Measurements from ENCODE around the gene NUP210L. TPM values are rescaled to one million over a fixed set of nuclear protein-coding genes. Genes with fewer than 3 reads are reported as not detected.

The NUP210L gene
- total RNA-seq, 3 donors from 2014 or later, result 0.06 TPM; not detected in 2

- intact Hi-C loops (cut with DNase I, micrococcal nuclease), result no loop called here
- Histone ChIP-seq H3K4me1 (ENCODE audit: low read depth) (no peaks in the 10 kb centered on the region), H3K9me3 (no peaks in the 10 kb centered on the region), H3K4me3 (no peak within 1 kb of the TSS), H3K36me3 (ENCODE audit: low read depth) (no peaks in the 10 kb centered on the region)
- TF ChIP-seq CTCF (IDR thresholded peaks at IDR 0.05), result no peak
- DNase-seq (no peak), ATAC-seq (no peak)
These were observed 37.2 kb upstream of the NUP210L start, which contains the start of gene TPM3 for GRCh38 chr1:154191990-154192461. Gene TPM3 (minus strand): TSS chr1:154192100. CDS start chr1:154192018, 82 bp downstream.

GRCh38 chr1:154190550-154190949 lies 35.7 kb upstream of the NUP210L start:
- TF ChIP-seq CTCF (IDR thresholded peaks at IDR 0.05), result no peak
- Histone ChIP-seq H3K9me3 (no peaks in the 10 kb centered on the region), H3K4me1 (ENCODE audit: low read depth) (no peaks in the 10 kb centered on the region), H3K36me3 (ENCODE audit: low read depth) (no peaks in the 10 kb centered on the region), H3K4me3 (no peak overlapping the region)
- ATAC-seq, result no peak
- DNase-seq, result no peak
- intact Hi-C loops (cut with DNase I, micrococcal nuclease), result no loop called here

- no peak for DNase-seq
These were observed 32.1 kb upstream of the NUP210L start for GRCh38 chr1:154186852-154187501.

GRCh38 chr1:154186177-154186576 lies 31.3 kb upstream of the NUP210L start:
- intact Hi-C loops (cut with DNase I, micrococcal nuclease), result no loop called here
- ATAC-seq (no peak), DNase-seq (peak in 2 of 3 donors; percentile 72 to 80)

More at GRCh38 chr1:154186852-154187501, 32.1 kb upstream of the NUP210L start:
- Histone ChIP-seq H3K36me3 (ENCODE audit: low read depth) (no peaks in the 10 kb centered on the region), H3K4me1 (ENCODE audit: low read depth) (peaks cover under 1% of the 10 kb centered on the region), H3K4me3 (no peak overlapping the region), H3K9me3 (no peaks in the 10 kb centered on the region)
- no peak for ATAC-seq
- intact Hi-C loops (cut with DNase I, micrococcal nuclease), result no loop called here
- no peak for TF ChIP-seq CTCF (IDR thresholded peaks at IDR 0.05)

GRCh38 chr1:154183046-154183915 lies 28.4 kb upstream of the NUP210L start:
- peak; percentile 98 to 99 (median 99) for DNase-seq
- no peaks in the 10 kb centered on the region for H3K9me3 ChIP-seq
- ATAC-seq, result peak; percentile 90
- H3K4me1 ChIP-seq (ENCODE audit: low read depth), result peaks cover 37% of the 10 kb centered on the region
- H3K4me3 ChIP-seq, result peak overlapping the region; percentile 84
- TF ChIP-seq CTCF (IDR thresholded peaks at IDR 0.05), result no peak
- H3K36me3 ChIP-seq (ENCODE audit: low read depth), result no peaks in the 10 kb centered on the region
- intact Hi-C loops (cut with DNase I, micrococcal nuclease), result no loop called here

More at GRCh38 chr1:154186177-154186576, 31.3 kb upstream of the NUP210L start:
- H3K4me3 ChIP-seq, result no peak overlapping the region
- H3K4me1 ChIP-seq (ENCODE audit: low read depth), result peaks cover 9% of the 10 kb centered on the region
- H3K36me3 ChIP-seq (ENCODE audit: low read depth), result no peaks in the 10 kb centered on the region
- H3K9me3 ChIP-seq, result no peaks in the 10 kb centered on the region
- TF ChIP-seq CTCF (IDR thresholded peaks at IDR 0.05), result no peak
